ENCODE results near the gene ACOXL.

Gene ACOXL

GRCh38 chr2:110905217-110905616 lies 172.8 kb downstream of the ACOXL start:
- no CpG with 5 or more reads among the region's 3 CpGs for WGBS (ENCODE audit: insufficient coverage, insufficient read length)
- Histone ChIP-seq H3K4me3 (ENCODE audit: low read length) (no peak overlapping the region), H3K27me3 (ENCODE audit: control insufficient read depth, insufficient read depth, low read length) (no peaks in the 10 kb centered on the region)

GRCh38 chr2:110906613-110907298 lies 174.4 kb downstream of the ACOXL start:
- no CpG with 5 or more reads among the region's 6 CpGs for WGBS (ENCODE audit: insufficient coverage, insufficient read length)
- Histone ChIP-seq H3K4me1 (ENCODE audit: control insufficient read depth, insufficient read depth, low read length) (peaks cover 2% of the 10 kb centered on the region; the same call in 1 of the 2 replicates), H3K27me3 (ENCODE audit: control insufficient read depth, insufficient read depth, low read length) (no peaks in the 10 kb centered on the region), H3K9me3 (ENCODE audit: control insufficient read depth, insufficient read depth, low read length) (no peaks in the 10 kb centered on the region), H3K36me3 (ENCODE audit: control insufficient read depth, insufficient read depth, low read length) (no peaks in the 10 kb centered on the region), H3K4me3 (ENCODE audit: low read length) (no peak overlapping the region), H3K27ac (ENCODE audit: low read length) (no peak overlapping the region)
- DNase-seq (ENCODE audit: low read depth, low spot score) = no peak

More at GRCh38 chr2:110905217-110905616, 172.8 kb downstream of the ACOXL start:
- Histone ChIP-seq H3K4me1 (ENCODE audit: control insufficient read depth, insufficient read depth, low read length) (peaks cover 2% of the 10 kb centered on the region; the same call in 1 of the 2 replicates), H3K27ac (ENCODE audit: low read length) (no peak overlapping the region), H3K9me3 (ENCODE audit: control insufficient read depth, insufficient read depth, low read length) (no peaks in the 10 kb centered on the region), H3K36me3 (ENCODE audit: control insufficient read depth, insufficient read depth, low read length) (no peaks in the 10 kb centered on the region)
- no peak for DNase-seq (ENCODE audit: low read depth, low spot score)

- Histone ChIP-seq H3K27ac (ENCODE audit: low read length) (no peak overlapping the region), H3K9me3 (ENCODE audit: control insufficient read depth, insufficient read depth, low read length) (no peaks in the 10 kb centered on the region), H3K4me3 (ENCODE audit: low read length) (no peak overlapping the region), H3K27me3 (ENCODE audit: control insufficient read depth, insufficient read depth, low read length) (no peaks in the 10 kb centered on the region), H3K36me3 (ENCODE audit: control insufficient read depth, insufficient read depth, low read length) (no peaks in the 10 kb centered on the region), H3K4me1 (ENCODE audit: control insufficient read depth, insufficient read depth, low read length) (peaks cover 2% of the 10 kb centered on the region; the same call in 1 of the 2 replicates)
- no peak for DNase-seq (ENCODE audit: low read depth, low spot score)
- WGBS (ENCODE audit: insufficient coverage, insufficient read length) = no CpG with 5 or more reads among the region's 3 CpGs
Measured at GRCh38 chr2:110909501-110909900, 177.1 kb downstream of the ACOXL start.

- no CpG with 5 or more reads among the region's 1 CpG for WGBS (ENCODE audit: insufficient coverage, insufficient read length)
- no peak for DNase-seq (ENCODE audit: low read depth, low spot score)
- Histone ChIP-seq H3K36me3 (ENCODE audit: control insufficient read depth, insufficient read depth, low read length) (no peaks in the 10 kb centered on the region), H3K27me3 (ENCODE audit: control insufficient read depth, insufficient read depth, low read length) (no peaks in the 10 kb centered on the region), H3K4me1 (ENCODE audit: control insufficient read depth, insufficient read depth, low read length) (no peaks in the 10 kb centered on the region), H3K4me3 (ENCODE audit: low read length) (no peak overlapping the region), H3K9me3 (ENCODE audit: control insufficient read depth, insufficient read depth, low read length) (no peaks in the 10 kb centered on the region), H3K27ac (ENCODE audit: low read length) (no peak overlapping the region)
Measured at GRCh38 chr2:110910423-110910822, 178.1 kb downstream of the ACOXL start.

- Histone ChIP-seq H3K9me3 (ENCODE audit: control insufficient read depth, insufficient read depth, low read length) (no peaks in the 10 kb centered on the region), H3K4me1 (ENCODE audit: control insufficient read depth, insufficient read depth, low read length) (no peaks in the 10 kb centered on the region), H3K27me3 (ENCODE audit: control insufficient read depth, insufficient read depth, low read length) (no peaks in the 10 kb centered on the region), H3K4me3 (ENCODE audit: low read length) (no peak overlapping the region), H3K36me3 (ENCODE audit: control insufficient read depth, insufficient read depth, low read length) (no peaks in the 10 kb centered on the region), H3K27ac (ENCODE audit: low read length) (no peak overlapping the region)
- WGBS (ENCODE audit: insufficient coverage, insufficient read length) = no CpG with 5 or more reads among the region's 1 CpG
- no peak for DNase-seq (ENCODE audit: low read depth, low spot score)
Measured at GRCh38 chr2:110919738-110920137, 187.4 kb downstream of the ACOXL start.

- H3K36me3 ChIP-seq (ENCODE audit: control insufficient read depth, insufficient read depth, low read length) = no peaks in the 10 kb centered on the region
- DNase-seq (ENCODE audit: low read depth, low spot score) = no peak
- H3K4me3 ChIP-seq (ENCODE audit: low read length) = no peak overlapping the region
- H3K9me3 ChIP-seq (ENCODE audit: control insufficient read depth, insufficient read depth, low read length) = peaks cover 2% of the 10 kb centered on the region
- H3K4me1 ChIP-seq (ENCODE audit: control insufficient read depth, insufficient read depth, low read length) = no peaks in the 10 kb centered on the region
- H3K27me3 ChIP-seq (ENCODE audit: control insufficient read depth, insufficient read depth, low read length) = no peaks in the 10 kb centered on the region
- no peak overlapping the region for H3K27ac ChIP-seq (ENCODE audit: low read length)
Measured at GRCh38 chr2:110925479-110925878, 193.1 kb downstream of the ACOXL start.

GRCh38 chr2:110927526-110927925 lies 195.2 kb downstream of the ACOXL start:
- Histone ChIP-seq H3K27me3 (ENCODE audit: control insufficient read depth, insufficient read depth, low read length) (no peaks in the 10 kb centered on the region), H3K27ac (ENCODE audit: low read length) (no peak overlapping the region), H3K4me3 (ENCODE audit: low read length) (no peak overlapping the region), H3K9me3 (ENCODE audit: control insufficient read depth, insufficient read depth, low read length) (peaks cover 2% of the 10 kb centered on the region), H3K4me1 (ENCODE audit: control insufficient read depth, insufficient read depth, low read length) (no peaks in the 10 kb centered on the region), H3K36me3 (ENCODE audit: control insufficient read depth, insufficient read depth, low read length) (no peaks in the 10 kb centered on the region)
- no CpG with 5 or more reads among the region's 3 CpGs for WGBS (ENCODE audit: insufficient coverage, insufficient read length)
- no peak for DNase-seq (ENCODE audit: low read depth, low spot score)

GRCh38 chr2:110929528-110929927 lies 197.2 kb downstream of the ACOXL start:
- no peaks in the 10 kb centered on the region for H3K36me3 ChIP-seq (ENCODE audit: control insufficient read depth, insufficient read depth, low read length)
- H3K9me3 ChIP-seq (ENCODE audit: control insufficient read depth, insufficient read depth, low read length) = peaks cover 2% of the 10 kb centered on the region
- no CpG with 5 or more reads among the region's 1 CpG for WGBS (ENCODE audit: insufficient coverage, insufficient read length)

GRCh38 chr2:110931648-110932047 lies 199.3 kb downstream of the ACOXL start:
- no peaks in the 10 kb centered on the region for H3K27me3 ChIP-seq (ENCODE audit: control insufficient read depth, insufficient read depth, low read length)
- H3K27ac ChIP-seq (ENCODE audit: low read length) = no peak overlapping the region
- H3K9me3 ChIP-seq (ENCODE audit: control insufficient read depth, insufficient read depth, low read length) = peaks cover 2% of the 10 kb centered on the region
- DNase-seq (ENCODE audit: low read depth, low spot score) = no peak
- no CpG with 5 or more reads among the region's 2 CpGs for WGBS (ENCODE audit: insufficient coverage, insufficient read length)
- no peaks in the 10 kb centered on the region for H3K4me1 ChIP-seq (ENCODE audit: control insufficient read depth, insufficient read depth, low read length)
- no peak overlapping the region for H3K4me3 ChIP-seq (ENCODE audit: low read length)
- no peaks in the 10 kb centered on the region for H3K36me3 ChIP-seq (ENCODE audit: control insufficient read depth, insufficient read depth, low read length)

More at GRCh38 chr2:110929528-110929927, 197.2 kb downstream of the ACOXL start:
- no peak for DNase-seq (ENCODE audit: low read depth, low spot score)
- no peak overlapping the region for H3K4me3 ChIP-seq (ENCODE audit: low read length)
- H3K4me1 ChIP-seq (ENCODE audit: control insufficient read depth, insufficient read depth, low read length) = no peaks in the 10 kb centered on the region
- no peak overlapping the region for H3K27ac ChIP-seq (ENCODE audit: low read length)
- no peaks in the 10 kb centered on the region for H3K27me3 ChIP-seq (ENCODE audit: control insufficient read depth, insufficient read depth, low read length)

- WGBS (ENCODE audit: insufficient coverage, insufficient read length) = no CpG with 5 or more reads among the region's 10 CpGs
- no peaks in the 10 kb centered on the region for H3K27me3 ChIP-seq (ENCODE audit: control insufficient read depth, insufficient read depth, low read length)
- H3K27ac ChIP-seq (ENCODE audit: low read length) = no peak overlapping the region
- H3K4me3 ChIP-seq (ENCODE audit: low read length) = no peak overlapping the region
- no peaks in the 10 kb centered on the region for H3K4me1 ChIP-seq (ENCODE audit: control insufficient read depth, insufficient read depth, low read length)
- peaks cover 2% of the 10 kb centered on the region for H3K9me3 ChIP-seq (ENCODE audit: control insufficient read depth, insufficient read depth, low read length)
- no peaks in the 10 kb centered on the region for H3K36me3 ChIP-seq (ENCODE audit: control insufficient read depth, insufficient read depth, low read length)
- DNase-seq (ENCODE audit: low read depth, low spot score) = no peak
Measured at GRCh38 chr2:110933420-110933819, 201.0 kb downstream of the ACOXL start.

- DNase-seq (ENCODE audit: low read depth, low spot score) = no peak
- Histone ChIP-seq H3K4me1 (ENCODE audit: control insufficient read depth, insufficient read depth, low read length) (no peaks in the 10 kb centered on the region), H3K27me3 (ENCODE audit: control insufficient read depth, insufficient read depth, low read length) (no peaks in the 10 kb centered on the region), H3K36me3 (ENCODE audit: control insufficient read depth, insufficient read depth, low read length) (no peaks in the 10 kb centered on the region), H3K27ac (ENCODE audit: low read length) (no peak overlapping the region), H3K9me3 (ENCODE audit: control insufficient read depth, insufficient read depth, low read length) (peaks cover under 1% of the 10 kb centered on the region; the same call in 1 of the 2 replicates), H3K4me3 (ENCODE audit: low read length) (no peak overlapping the region)
- WGBS (ENCODE audit: insufficient coverage, insufficient read length) = no CpG with 5 or more reads among the region's 6 CpGs
Measured at GRCh38 chr2:110934948-110935347, 202.6 kb downstream of the ACOXL start.

All from iPS DF 6.9 (cell line).